HG03442 (cell line): ENCODE measurements around the gene ADGRE3.
"Not testable (repeated sequence)": the region's sequence is repeated elsewhere in the genome, so short reads cannot be mapped to it uniquely, and the experiment has no call there.

ENCODE experiments used
- ATAC-seq: cut with Tn5 transposase; IDR thresholded peaks from one replicate; pipeline ENCODE4 v1.9.1; 2021; ENCODE audit warnings: mild to moderate bottlenecking, moderate library complexity; ENCODE audit not compliant: unreplicated experiment

Gene ADGRE3

DNA sequence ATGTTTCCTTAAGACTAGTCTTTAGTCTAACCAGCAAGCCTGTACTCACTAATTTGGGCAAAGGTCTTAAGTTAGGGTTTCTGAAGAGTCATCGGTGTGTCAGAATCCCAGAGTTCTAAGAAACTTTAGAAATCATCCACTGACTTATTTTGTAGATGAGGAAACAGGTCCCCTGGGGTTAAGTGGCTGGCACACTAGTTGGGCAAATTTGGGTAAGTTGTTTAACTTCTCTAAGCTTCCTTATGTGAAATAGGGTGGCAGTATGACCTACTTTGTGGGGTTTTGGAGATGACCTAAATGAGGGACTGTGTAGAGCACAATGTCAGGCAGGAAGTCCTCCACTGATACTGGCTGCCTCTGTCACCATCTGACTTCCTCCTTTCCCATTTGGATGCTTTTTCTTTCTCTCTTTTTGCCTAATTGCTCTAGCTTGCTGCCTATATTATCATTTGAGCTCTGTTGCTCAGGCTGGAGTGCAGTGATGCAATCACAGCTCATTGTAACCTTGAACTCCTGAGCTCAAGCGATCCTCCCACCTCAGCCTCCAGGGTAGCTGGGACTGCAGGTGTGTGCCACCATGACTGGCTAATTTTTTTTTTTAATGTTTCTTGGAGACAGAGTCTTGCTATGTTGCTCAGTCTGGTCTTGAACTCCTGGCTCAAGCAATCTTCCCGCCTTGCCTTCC lies 2.3 kb downstream of the ADGRE3 start:
- ATAC-seq = no peak

DNA sequence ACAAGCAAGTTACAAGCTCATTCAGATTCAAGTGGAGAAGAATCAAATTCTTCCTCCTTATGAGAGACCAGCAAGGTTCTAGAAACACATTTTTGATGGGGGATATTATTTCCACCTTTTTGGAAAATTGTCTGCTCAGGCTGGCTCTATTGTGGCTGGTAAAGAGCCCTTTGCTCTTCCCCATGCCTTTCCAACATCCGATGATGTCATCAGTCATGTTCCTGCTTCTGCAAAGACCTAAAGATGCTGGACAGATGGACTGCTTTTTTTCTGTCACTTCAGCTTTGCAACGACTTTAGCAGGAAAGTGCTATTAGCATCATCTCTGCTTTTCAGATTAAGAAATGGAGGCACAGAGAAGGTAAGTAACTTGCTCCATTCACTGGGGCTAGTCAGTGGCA lies 4.2 kb downstream of the ADGRE3 start:
- no peak for ATAC-seq

DNA sequence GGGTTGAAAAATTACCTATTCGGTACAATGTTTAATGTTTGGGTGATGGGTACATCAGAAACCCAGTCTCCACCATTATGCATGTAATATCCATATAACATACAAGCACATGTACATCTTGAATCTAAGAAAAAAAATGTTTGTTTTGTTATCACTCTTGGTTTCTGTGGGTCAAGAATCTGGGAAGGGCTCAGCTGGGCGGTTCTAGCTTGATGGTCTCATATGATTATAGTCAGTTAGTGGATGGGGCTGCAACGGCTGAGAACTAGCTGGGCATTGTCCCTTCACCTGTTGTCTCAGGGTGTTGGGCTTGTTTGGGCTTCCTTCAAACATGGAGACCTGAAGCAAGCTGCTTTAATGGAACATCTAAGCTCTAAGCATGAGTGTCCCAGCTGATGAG lies 4.7 kb downstream of the ADGRE3 start:
- ATAC-seq = no peak

DNA sequence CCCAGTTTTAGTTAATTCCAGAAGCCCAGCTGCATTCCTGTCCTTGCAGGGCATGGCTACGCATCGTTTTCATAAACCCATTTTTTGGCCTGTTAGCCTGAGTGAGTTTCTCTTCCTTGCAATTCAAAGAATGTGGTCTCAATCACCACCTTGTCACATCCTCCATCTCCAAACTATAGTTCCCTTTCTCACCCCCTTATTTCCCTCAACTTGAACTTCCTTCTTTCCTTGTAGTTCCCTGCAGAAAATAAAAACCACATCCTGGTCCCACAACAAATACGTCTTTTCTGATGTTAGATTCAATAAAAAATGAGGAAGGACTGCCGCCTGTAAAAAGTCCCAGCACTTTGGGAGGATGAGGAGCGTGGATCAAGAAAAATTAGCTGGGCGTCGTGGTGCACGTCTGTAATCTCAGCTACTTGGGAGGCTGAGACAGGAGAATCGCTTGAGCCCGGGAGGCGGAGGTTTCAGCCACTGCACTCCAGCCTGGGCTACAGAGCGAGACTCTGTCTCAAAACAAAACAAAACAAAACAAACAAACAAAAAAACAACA lies 13.2 kb downstream of the ADGRE3 start:
- no peak for ATAC-seq

DNA sequence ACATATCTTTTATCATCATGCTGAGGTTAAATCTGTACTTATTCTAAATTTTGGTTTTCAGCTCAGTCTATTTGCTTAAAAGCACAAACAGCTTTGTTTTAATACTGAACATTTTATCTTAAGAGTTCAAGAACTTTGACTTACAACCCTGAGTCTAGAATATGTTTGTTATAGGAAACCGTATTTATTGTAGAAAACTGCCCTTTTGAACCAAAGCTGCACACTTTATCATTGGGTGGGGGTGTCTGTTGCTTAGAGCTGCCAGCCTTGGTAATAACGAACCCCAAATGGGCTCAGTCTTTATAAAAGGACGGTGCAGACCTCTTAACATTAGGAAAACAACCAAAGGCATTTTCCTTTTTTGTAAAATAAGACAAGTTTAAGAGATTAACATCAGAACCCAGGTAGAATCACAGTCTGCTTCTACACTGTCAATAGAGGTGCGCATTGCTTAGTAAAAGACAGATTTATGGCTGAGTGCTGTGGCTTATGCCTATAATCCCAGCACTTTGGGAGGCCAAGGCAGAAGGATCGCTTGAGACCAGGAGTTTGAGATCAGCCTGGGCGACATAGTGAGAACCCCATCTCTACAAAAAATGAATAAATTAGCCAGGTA lies 14.7 kb downstream of the ADGRE3 start:
- no peak for ATAC-seq

DNA sequence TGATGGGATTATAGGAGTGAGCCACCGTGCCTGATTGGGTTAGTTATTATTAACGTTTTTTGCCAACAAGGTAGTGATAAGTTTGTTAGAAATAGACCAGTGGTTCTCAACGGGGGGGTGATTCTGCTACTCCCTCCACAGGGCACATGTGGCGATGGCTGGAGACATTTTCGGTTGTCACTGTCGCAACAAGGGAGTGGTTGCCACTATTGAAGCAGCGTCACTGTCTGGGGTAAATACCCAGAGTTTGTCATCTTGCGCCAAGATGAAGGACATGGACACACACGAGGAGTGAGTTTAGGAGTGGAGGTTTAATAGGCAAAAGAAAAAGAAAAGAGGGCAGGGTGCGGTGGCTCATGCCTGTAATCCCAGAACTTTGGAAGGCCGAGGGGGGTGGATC lies 18.9 kb downstream of the ADGRE3 start:
- no peak for ATAC-seq

DNA sequence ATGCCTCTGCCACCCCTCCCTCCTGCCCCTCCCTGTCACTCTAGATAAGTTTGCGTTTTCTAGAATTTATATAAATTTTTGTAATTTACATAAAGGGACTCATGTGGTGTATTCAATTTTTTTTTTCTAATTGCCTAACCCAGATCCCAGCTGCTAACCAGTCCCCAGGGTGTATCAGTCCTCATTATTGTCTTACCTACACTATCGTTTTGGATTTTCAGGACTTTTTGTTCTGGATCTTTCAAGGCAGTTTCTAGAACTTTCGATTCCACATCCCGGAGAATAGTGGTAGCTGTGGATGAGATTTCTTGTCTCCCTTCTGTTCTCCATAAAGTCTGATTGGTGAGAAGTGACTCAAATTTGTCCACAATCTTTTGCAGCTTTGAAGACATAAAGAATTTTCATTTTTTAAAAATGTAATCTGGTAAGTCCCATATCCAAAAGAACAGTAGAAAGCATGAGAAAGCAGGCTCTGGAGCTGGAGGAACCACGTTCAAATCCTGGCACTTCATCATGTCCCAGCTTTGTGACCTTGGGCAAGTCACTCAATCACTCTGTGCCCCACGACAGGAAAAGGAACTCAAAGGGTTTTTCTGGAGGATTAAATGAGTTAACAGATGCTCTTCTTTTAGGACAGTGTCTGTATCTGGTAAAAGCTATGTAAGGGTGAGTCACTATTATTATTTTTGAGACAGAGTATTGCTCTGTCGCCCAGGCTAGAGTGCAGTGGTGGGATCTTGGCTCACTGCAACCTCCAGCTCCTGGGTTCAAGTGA lies 19.7 kb downstream of the ADGRE3 start:
- no peak for ATAC-seq

- no peak for ATAC-seq
These were observed 24.5 kb downstream of the ADGRE3 start for GRCh38 chr19:14650161-14650560.

DNA sequence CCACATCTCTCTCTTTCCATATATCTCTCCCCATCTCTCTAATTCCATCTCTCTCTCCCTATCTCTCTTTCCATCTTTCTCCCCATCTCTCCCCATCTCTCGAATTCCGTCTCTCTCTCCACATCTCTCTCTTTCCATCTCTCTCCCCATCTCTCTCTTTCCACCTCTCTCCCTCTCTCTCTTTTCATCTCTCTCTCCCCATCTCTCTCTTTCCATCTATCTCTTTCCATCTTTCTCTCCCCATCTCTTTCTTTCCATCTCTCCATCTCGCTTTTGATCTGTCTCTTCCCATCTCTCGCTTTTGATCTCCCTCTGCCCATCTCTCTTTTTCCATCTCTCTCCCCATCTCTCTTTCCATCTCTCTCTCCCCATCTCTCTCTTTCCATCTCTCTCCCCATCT lies 25.6 kb downstream of the ADGRE3 start:
- ATAC-seq = no peak

GRCh38 chr19:14648506-14648905 lies 26.1 kb downstream of the ADGRE3 start:
- no peak for ATAC-seq

GRCh38 chr19:14639536-14640277 lies 34.9 kb downstream of the ADGRE3 start:
- no peak for ATAC-seq

DNA sequence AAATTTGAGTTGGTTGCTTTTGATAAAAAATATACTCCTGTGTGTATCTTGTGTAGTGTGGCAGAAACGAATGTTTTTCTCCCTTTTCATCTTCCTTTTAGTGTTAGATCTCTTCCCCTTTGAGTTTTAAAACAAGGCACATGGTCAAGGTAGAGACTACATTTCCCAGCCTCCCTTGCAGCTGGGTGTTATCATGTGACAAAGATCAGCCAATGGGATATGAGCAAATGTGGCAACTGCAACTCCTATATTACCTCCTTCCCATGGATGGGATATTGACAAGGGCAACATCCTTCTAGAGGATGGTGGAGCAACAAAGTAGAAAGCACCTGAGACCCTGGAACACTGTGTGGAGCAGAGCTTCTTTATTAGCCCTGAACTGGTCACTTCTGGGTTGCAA lies 42.4 kb downstream of the ADGRE3 start:
- no peak for ATAC-seq

GRCh38 chr19:14629557-14629956 lies 45.1 kb downstream of the ADGRE3 start:
- no peak for ATAC-seq

DNA sequence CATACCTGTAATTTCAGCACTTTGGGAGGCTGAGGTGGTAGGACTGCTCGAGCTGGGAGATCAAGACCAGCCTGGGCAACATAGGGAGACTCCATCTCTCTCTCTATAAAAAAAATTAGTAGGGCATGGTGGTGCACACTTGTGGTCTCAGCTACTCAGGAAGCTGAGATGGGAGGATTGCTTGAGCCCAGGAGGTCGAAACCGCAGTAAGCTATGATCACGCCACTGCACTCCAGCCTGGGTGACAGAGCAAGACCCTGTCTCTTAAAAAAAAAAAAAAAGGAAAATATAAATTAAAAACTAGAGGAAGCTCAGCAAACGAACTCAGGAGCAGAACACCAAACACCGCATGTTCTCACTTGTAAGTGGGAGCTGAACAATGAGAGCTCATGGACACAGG lies 50.2 kb downstream of the ADGRE3 start:
- not testable (repeated sequence) for ATAC-seq

DNA sequence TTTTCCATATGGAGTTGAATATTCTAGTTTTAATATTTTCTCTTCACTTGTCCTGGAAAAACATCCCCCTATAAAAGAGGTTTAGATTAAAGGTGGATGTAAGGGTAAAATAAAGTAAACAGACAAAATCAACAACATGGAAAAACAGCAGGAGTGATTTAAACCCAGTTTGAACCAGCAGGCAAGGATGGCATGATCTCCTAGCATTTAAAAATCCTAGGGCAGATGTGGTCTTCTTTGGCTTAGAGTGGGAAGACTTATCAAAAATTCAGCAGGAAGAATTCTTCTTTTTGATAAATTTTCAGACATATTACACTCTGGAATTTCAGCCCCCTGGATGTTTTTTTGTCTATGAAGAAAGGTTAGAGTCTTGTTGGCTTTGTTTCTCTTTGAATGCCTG lies 55.2 kb downstream of the ADGRE3 start:
- ATAC-seq = no peak

- ATAC-seq = no peak
These were observed 58.2 kb downstream of the ADGRE3 start for GRCh38 chr19:14616407-14616806.

DNA sequence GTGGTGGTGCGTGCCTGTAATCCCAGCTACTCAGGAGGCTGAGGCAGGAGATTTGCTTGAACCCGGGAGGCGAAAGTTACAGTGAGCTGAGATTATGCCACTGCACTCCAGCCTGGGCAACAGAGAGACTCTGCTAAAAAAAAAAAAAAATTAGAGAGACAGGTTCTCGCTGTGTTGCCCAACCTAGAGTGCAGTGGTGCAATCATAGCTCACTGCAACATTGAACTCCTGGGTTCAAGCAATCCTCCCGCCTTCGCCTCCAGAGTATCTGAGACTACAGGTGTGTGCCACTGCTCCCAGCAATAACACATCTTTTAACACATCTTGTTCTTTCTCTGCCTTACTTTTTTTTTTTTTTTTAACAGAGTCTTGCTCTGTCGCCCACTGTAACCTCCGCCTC lies 59.0 kb downstream of the ADGRE3 start:
- ATAC-seq = no peak

DNA sequence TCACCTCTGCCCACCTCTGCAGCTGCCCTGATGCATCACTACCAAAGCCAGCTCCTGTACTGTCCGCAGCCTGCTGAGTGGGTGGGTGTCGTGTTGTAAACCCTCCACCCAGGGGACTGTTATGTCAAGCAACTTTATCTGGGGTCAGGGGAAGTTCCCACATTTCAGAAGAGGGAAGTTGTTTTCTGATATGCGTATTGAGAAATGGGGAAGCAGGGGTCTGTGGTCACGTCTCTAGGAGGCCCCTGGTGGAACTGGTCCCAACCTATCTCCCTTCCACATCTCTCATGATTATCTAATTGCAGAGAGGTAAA lies 60.6 kb downstream of the ADGRE3 start:
- ATAC-seq = no peak

- ATAC-seq = not testable (repeated sequence)
These were observed 61.1 kb downstream of the ADGRE3 start for GRCh38 chr19:14613399-14614098.

DNA sequence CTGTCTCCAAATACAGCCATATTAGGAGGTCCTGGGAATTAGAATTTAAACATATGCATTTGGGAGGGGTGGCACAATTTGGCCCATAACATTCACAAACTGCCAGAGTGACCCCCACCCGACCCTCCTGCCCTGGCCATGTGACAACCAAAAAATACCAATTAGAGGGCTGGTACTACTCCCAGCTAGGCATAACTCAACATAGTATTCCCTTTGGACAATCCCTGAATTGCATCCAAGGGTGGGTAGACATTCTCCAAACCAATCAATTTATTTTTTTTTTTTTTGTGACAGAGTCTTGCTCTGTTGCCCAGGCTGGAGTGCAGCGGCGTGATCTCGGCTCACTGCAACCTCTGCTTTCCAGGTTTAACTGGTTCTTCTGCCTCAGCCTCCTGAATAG lies 62.0 kb downstream of the ADGRE3 start:
- ATAC-seq = no peak

- ATAC-seq = not testable (repeated sequence)
These were observed 62.4 kb downstream of the ADGRE3 start for GRCh38 chr19:14612242-14612641.
